ENCODE measurements around the gene PPP6R3.
"Not testable (repeated sequence)": the region's sequence is repeated elsewhere in the genome, so short reads cannot be mapped to it uniquely, and the experiment has no call there.

GRCh38 chr11:68540504-68540903, 80.0 kb downstream of the PPP6R3 start:
- TF ChIP-seq CTCF (conservative IDR thresholded peaks at IDR 0.05; ENCODE audit: low read length); EZH2phosphoT487 (IDR thresholded peaks at IDR 0.05; ENCODE audit: borderline replicate concordance): not testable (repeated sequence)

Data from Loucy (cell line).